ELR (cell line): ENCODE data around the gene ACLY.
A peak's percentile ranks its signal among the peaks of the same experiment; 100 is the strongest.

Experiments
- DNase-seq: peaks from one replicate; pipeline ENCODE4 v3.0.0-alpha.2; 2015; ENCODE audit warnings: low read depth

Gene ACLY

DNA sequence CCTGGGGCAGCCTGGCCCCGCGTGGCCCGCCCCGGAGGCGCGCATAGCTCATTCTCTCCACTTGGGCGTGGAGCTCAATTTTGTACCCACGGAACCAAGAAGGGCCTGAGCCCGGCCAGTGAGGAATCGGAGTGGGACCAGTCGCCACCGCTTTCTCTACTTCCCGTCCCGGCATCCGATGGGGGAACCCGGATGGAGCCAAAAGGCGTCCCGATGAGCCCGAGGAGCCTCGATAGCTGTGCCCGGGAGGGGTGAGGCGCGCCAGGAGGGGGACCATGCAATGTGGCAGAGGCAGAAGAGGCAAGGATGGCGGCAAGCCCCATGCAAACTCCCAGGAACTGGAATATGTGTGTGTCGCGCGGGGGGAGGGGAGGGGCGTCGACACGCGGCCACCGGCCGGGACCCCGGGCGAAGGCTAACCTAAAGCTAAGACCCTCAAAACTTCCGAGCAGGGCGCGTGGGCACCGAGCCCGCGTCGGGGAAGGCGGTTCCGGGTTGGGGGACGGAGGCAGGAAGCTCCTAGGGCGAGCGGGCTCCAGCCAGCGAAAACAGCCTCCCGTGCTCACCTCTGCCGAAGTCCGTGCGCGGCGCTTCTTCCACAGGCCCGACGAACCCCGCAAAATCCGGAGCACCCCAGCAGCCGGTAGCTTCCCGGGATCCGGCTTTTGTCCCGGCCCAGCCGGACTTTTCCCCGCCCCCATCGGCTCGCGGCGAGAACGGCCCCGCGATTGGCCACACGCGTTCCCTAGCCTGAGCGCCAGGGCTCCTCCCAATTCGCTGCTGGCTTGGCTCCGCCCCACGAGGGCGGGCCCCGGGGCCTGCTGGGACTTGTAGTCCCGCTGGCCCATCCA lies at the start of gene ACLY:
Gene ACLY, minus strand, starts transcription at position 638 of the 851 bp plus-strand sequence. CDS start 5,078 bp downstream, outside the sequence.
- DNase-seq: peak; percentile 98

DNA sequence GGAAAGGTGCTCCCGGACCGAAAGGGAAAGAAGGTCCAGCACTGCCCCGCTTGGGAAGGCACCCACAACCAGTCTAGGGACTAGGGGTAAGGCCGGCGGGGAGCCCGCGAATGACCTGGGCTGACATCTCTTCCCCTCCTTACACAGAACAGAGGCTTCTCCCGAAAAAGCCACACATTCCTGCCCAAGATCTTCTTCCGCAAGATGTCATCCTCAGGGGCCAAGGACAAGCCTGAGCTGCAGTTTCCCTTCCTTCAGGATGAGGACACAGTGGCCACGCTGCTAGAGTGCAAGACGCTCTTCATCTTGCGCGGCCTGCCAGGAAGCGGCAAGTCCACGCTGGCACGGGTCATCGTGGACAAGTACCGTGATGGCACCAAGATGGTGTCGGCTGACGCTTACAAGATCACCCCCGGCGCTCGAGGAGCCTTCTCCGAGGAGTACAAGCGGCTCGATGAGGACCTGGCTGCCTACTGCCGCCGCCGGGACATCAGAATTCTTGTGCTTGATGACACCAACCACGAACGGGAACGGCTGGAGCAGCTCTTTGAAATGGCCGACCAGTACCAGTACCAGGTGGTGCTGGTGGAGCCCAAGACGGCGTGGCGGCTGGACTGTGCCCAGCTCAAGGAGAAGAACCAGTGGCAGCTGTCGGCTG lies 49.3 kb upstream of the ACLY start:
- DNase-seq: no peak

DNA sequence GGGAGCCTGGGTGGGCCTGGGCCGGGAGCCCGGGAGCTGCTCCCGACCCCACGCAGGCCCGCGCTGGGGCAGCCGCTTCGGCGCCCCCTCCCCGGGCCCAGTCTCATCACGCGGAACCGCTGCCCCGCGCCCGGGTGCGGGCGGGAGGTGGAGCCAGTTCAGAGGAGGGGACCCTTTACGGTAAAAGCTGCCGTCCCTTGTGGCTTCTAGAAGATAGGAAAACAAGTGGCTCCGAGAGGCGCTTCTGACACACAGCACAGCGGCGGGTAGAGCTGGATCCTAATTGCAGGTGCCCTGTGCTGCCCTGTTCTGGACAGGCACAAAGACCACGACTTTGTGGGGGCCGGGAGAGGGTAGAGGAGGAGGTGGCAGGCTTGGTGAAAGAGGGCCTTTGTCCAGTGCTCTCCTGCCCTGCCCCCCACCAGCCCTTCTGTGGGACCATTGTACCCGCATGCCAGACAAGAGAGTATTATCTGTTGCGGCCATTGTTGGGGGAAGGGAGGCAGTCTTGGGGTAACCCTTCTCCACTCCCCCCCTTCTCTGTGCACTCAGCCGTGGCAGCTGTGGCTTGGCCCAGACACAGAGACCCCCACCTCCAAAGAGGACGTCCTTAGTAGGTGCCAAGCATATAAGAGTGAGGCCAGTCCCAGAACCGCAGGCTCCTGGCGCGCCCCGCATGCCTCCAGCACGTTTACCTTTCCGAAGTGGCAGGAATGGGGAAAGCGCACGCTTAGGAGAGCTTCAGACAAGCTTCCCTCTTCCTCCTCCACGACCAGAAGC lies 48.6 kb upstream of the ACLY start:
- DNase-seq: peak; percentile 47

DNA sequence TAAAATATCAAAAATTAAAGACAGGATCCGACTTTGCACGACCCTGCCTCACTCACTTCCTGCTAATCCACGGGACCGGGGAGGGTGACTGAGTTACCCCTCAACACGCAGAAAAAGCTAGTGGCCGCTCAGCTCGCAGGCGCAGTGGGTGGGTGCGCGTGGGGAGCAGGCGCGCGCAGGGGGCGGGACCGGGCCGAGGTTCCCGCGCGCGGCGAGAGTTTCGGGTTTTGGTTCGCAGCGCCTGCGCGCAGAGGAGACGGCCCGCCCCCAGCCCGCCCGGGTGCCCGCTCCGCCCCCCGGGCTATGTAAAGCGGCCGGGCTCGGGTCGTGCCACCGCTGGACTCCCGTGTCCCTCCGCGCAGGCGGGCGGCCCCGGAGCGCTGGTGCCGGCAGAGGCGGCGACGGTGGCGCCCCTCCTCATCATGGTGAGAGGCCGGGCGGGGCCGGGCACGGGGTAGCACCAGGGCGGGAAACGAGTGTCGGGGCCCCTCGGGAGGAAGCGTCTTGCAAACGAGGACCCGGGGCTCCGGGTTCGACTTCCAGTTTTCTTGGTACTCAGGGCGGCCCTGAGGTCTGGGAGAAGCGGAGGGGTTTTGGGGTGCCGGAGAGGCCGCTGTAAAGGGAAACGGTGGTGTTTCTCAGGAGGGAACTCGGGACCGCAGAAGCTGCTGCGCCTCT lies 47.9 kb upstream of the ACLY start, which contains the start of gene CNP:
Gene CNP, plus strand, starts transcription at position 333 of the 678 bp plus-strand sequence. Its CDS starts 90 bp downstream, at position 423.
- DNase-seq: peak; percentile 93

DNA sequence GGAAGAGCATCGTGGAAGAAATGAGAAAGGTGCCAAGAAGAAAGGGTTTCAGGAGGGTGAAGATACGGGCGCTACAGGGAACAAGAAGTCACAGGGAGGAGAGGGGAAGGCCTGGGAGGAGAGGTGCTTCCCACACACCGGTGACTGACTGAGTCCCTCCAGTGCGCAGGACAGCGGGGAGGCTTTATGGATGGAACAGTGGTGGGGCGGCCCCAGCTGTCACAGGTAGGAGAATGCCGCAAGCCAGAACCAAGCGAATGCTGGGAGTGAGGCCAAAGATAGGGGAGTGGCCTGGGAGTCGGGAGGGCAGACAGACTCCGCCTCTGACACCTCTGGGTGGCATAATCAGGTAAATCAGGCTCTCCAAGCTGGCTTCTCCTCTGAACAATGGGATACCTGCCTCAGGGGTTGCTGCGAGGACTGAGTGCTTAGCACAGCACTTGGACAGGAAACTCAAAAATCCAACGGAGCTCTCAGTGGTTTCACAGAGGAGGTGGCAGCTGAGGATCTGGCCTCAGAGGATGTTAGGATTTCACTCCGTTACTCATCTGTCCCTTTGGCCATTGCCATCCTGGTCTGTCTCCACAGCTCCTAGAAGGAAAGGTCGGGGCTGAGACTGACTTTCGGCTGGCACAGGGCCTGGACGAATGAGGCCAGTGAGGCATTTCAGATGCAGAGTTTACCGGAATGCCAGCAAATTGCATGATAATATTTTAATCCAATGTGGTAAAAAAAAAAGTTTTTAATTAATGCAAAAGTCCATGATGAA lies 47.1 kb upstream of the ACLY start:
- peak; percentile 64 for DNase-seq

DNA sequence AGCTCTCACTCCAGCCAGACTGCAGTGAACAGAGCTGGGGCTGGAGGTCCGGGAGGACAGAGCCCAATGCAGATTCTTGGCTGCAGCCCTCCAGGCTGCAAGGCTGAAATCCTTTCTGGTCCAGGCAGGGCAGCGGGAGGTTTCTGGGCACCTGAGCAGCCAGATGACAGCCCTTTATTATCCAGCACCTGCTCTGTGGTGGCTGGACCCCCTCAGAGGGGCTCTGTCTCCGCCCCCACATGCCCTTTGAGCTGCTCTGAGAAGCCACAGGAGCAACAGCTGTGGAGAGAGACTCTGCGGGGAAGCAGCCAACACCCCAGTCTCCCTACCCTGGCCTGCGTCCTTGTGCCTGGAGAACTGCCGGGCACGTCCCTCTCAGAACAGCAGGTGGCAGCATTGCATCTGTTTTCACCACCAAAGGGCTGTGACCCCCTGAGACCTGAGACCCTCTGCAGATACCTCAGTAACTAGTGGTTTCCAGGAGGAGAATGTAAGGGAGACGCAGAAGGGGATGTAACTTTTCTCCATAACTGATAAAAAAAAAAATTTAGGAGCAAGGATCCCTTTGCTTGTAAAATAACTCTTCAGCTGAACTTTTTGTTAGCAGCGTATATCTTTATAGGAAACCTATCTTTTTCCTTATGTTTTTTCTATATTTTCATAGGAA lies 44.1 kb upstream of the ACLY start:
- DNase-seq: peak; percentile 75

DNA sequence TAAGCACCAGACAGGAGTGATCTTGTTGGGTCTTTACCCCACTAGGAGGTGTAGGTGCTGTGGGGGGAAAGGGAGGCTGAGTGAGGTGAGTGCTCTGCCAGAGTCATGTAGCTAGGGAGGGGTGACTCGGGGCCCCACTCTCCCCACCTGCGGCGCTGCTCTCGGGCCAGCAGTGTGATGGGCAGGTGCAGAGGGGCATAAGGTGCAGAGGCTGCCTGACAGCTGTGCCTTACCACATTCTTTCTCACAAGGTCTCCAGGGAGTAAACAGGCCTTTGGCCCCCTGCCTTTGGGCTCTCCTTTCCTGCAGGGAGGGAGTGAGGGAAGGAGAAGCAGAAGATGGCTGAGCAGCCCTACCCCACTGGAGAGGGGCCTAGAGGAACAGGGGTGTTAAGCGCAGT lies 43.4 kb upstream of the ACLY start:
- DNase-seq: no peak

DNA sequence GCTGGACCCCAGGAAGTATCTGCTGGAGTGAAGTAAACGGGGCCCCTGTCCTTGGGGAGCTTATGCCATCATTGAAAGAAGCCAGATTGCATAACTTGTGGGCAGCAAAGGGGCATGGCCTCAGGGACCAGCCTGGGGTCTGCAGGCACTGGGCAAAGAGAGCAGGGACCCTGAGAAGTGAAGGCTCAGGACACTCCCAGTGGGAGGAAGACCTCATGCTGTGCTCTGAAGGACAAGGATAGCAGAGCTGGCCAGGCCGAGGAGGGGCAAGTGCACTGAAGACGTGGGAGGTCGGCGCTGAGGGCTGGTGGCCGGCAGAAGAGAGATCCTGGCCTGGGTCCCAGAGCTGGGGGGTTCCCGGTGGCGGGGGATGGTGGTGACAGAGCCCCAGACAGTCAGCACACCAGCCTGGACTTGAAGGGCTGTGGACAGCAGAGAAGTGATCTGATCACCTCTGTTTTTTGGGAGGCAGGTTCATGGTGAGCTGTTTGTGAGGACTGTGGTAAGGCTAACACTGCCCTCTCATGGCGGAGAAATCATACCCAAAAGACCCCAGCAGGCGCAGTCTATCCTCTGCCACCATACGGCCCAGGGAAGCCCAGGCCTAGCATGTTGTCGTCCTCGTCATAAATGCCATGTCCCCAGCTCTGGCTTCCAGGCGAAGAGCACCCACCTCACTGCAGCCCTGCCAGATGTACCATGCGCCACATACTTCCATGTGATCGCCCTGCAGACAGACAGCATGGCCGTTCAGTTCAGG lies 40.8 kb upstream of the ACLY start:
- peak; percentile 66 for DNase-seq

DNA sequence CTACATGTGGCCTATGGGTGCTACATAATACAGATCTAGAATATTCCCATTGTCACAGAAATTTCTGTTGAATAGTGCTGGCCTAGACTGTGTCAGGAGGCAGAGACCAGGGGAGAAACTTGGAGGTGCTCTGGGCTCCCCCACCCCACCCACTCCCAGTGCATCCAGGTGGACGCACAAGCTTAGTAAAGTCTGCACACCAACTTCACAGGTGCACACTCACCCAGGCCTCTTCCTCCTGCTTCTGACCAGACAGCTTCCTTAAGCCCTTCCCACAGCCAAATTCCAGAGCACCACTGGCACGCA lies 40.2 kb upstream of the ACLY start:
- DNase-seq: no peak

DNA sequence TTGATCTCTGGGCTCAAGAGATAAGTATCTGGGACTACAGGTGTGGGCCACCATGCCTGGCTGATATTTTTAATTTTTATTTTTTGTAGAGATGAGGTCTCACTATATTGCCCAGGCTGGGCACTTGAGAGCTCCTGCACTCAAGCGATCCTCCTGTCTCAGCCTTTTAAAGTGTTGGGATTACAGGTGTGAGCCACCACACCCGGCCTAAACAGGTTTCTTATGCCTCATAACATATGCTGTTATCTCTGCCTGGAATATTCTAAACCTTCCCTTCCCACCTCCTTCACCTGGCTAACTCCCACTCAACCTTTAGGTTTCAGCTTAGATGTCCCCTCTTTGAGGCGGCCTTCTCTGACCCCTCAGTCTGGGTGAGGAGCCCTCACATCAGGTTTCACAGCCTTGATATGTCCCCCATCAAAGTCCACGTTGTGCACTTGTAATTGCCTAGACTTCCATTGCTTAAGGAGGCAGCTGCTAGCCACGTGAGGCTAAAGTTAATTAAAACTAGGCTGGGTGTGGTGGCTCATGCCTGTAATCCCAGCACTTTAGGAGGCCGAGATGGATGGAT lies 39.2 kb upstream of the ACLY start:
- no peak for DNase-seq

DNA sequence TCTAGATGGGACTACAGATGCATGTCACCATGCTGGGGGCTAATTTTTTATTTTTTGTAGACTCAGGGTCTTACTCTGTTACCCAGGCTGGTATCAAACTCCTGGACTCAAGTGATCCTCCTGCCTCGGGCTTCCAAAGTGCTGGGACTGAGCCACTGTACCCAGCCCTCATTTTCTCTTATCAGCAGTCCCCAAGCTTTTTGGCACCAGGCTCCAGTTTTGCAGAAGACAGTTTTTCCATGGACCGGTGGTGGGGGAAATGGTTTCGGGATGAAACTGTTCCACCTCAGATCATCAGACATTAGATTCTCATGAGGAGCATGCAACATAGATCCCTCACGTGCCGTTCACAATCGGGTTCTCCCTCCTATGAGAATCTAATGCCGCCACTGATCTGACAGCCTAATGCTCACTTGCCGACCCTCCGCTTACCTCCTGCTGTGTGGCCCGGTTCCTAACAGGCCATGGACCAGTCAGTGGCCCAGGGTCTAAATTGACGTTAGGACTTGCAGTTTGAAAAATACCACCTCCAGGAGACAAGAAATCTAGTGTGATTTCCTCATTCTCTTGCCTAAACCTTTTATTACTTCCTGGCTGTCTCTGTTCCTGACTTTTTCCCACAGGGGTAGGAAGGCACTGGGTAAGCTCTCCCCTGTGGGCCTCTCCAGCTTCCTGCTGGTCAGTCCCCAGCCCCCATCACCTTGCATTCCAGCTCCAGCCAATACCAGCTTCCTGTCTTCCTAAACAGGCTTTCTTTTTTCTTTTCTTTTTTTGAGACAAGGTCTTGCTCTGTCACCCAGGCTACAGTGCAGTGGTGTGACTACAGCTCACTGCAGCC lies 38.5 kb upstream of the ACLY start:
- DNase-seq: peak; percentile 55

DNA sequence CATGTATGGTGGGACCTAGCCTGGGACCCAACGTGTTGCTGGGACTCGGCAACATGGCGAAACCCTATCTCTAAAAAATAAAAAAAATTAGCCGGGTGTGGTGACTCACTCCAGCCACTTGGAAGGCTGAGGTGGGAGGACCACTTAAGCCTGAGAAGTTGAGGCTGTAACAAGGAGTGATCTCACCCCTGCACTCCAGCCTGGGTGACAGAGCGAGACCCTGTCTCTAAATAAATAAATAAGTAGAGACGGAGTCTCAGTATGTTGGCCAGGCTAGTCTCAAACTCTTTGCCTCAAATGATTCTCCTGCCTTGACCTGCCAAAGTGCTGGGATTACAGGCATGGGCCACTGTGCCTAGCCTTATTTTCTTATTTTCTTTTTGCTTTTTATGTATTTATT lies 37.8 kb upstream of the ACLY start:
- DNase-seq: no peak

DNA sequence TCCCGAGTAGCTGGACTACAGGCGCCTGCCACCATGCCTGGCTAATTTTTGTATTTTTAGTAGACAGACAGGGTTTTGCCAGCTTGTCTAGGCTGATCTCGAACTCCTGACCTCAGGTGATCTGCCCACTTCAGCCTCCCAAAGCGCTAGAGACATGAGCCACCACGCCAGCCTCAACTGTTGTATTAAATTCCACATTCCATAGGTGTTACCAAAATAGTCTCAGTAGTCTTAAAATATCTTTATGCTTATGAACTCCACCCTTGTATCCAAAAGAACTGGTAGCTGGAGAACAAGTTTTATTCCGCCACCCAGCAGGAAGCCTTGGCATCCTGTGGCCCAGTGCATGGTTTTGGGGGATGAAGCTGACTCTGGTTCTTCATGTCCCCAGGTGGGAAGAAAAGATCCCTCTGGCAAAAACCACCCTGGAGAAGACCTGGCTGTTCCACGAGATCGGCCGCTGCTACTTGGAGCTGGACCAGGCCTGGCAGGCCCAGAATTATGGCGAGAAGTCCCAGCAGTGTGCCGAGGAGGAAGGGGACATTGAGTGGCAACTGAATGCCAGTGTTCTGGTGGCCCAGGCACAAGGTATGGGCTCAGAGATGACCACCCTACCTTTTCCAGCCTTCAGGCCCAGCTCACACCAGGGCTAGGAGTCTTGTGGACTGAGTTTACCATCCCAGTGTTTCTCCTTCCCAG lies 30.2 kb upstream of the ACLY start:
- DNase-seq: no peak

DNA sequence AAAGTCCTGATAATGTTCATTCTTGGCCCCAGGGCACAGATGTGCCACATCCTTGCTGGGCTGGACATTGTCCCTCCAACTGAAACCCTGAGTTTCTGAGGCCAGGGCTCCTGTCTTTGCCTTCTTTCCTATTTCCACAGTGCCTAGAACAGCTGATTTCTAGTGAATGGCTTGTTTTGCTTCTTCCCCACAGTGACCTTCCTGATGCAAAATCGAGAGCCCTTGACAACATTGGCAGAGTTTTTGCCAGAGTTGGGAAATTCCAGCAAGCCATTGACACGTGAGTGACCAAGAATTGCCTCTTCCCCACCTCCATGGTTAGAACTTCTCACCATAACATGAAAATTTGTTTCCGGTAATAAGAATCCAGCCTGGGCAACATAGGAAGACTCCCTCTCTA lies 26.2 kb upstream of the ACLY start:
- no peak for DNase-seq

DNA sequence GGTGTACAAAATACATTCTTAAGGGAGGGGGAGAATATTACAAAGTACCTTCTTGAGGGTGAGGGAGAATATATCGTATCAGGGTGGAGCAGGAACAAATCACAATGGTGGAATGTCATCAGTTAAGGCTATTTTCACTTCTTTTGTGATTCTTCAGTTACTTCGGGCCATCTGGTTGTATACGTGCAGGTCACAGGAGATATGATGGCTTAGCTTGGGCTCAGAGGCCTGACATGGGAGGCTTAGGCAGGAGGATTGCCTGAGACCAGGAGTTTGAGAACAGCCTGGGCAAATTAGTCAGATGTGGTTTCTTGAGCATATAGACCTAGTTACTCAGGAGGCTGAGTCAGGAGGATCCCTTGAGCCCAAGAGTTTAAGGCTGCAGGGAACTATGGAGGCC lies 24.7 kb upstream of the ACLY start:
- peak; percentile 36 for DNase-seq

DNA sequence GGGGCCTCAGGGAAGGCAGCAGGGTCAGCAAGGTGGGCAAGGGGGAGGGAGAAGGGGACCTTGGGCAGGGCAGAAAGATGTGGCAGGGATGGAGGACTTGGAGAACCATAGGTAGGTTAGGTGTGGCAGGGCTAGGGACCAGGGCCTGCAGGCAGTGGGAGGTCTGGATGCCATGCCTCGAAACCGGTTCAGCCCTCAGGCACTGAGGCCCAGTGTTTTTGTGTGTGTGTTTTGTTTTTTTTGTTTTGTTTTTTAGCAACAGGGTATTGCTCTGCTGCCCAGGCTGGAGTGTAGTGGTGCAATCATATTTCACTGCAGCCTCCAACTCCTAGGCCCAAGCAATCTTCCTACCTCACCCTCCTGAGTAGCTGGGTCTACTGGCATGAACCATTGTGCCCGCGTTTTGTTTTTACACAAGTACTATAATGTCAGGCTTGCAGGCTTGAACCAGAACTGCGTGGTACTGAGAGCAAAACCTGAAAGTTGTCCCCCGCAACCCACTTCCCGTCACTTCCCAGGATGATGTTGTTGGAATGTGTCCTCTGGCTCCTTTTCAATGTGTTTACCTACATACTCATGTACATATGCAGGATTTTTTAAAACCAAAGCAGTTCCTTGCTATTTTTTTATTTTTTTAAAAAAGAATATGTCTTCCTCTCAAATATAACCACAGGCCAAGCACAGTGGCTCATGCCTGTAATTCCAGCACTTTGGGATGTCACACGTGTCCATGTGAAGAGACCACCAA lies 24.0 kb upstream of the ACLY start:
- DNase-seq: no peak

DNA sequence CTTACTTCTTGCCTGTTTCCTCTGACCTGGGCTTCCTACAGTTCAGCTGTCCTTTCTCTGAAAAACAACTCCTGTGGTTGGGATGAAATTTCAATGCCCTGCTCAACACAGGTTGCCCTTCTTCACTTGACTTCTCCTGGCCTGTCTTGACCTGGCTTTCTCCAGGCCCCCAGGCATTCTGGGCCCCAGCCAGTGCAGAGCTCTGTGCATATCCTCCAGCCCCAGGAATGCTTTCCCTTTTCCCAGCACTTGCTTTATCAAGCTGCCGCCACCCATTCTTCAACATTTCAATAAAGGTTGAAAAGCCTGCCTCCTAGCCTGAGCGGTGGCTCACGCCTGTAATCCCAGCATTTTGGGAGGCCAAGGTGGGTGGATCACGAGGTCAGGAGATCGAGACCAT lies 22.4 kb upstream of the ACLY start:
- no peak for DNase-seq

DNA sequence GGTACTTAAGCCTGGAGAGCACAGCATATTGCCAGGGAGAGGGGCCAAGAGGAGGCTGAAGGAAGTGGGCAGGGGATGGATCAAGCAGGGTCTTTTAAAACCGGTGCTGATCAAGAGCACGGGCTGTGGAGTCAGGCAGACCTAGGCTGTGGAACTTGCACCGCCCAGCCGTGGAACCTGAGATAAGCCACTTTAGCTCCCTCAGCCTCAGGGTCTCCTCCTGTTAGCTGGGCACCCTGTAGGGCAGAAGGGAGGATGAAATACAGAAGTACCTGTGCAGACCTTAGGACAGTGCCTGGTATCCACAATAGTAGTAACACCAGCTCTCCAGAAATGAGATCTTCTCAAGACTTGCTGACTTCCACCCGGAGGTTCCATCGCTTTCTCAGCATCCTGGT lies 20.9 kb upstream of the ACLY start:
- no peak for DNase-seq
